ENCODE data around the gene GAGE12F.
"Not testable (repeated sequence)": the region's sequence is repeated elsewhere in the genome, so short reads cannot be mapped to it uniquely, and the experiment has no call there.

The GAGE12F gene

GRCh38 chrX:49560542-49560941, at the start of gene GAGE12F:
Gene GAGE12F (plus strand): TSS chrX:49560842. CDS start chrX:49561997, 1,155 bp downstream.
- not testable (repeated sequence) for H3K27ac ChIP-seq (ENCODE audit: low read length); H3K36me3 ChIP-seq (ENCODE audit: control insufficient read depth in 2 of 2, insufficient read depth in 2 of 2, low read length in 2 of 2); H3K9ac ChIP-seq (ENCODE audit: low read length in 2 of 2); H3K4me3 ChIP-seq (ENCODE audit: low read length in 2 of 2); H3K9me3 ChIP-seq (ENCODE audit: control insufficient read depth in 2 of 2, low read length in 2 of 2); H3K27me3 ChIP-seq (ENCODE audit: control insufficient read depth in 1 of 2, insufficient read depth in 2 of 2, low read length in 2 of 2); H3K4me1 ChIP-seq (ENCODE audit: control insufficient read depth, insufficient read depth, low read length)

DNA sequence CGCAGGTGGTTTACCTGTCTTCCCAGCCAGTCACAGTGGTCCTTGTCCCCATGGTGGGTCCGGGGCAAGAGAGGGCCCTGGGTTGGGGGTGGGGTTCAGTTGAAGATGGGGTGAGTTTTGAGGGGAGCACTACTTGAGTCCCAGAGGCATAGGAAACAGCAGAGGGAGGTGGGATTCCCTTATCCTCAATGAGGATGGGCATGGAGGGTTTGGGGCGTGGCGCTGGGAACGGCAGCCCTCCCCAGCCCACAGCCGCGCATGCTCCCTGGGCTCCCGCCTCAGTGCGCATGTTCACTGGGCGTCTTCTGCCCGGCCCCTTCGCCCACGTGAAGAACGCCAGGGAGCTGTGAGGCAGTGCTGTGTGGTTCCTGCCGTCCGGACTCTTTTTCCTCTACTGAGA, 28.8 kb upstream of the GAGE12F start, which contains the start of gene GAGE12C:
Gene GAGE12C (plus strand): TSS at position 301 of the 400 bp plus-strand sequence. CDS start 1,155 bp downstream, outside the sequence.
- not testable (repeated sequence) for H3K4me1 ChIP-seq (ENCODE audit: control insufficient read depth, insufficient read depth, low read length); H3K9me3 ChIP-seq (ENCODE audit: control insufficient read depth in 2 of 2, low read length in 2 of 2); H3K27me3 ChIP-seq (ENCODE audit: control insufficient read depth in 1 of 2, insufficient read depth in 2 of 2, low read length in 2 of 2); H3K27ac ChIP-seq (ENCODE audit: low read length); H3K9ac ChIP-seq (ENCODE audit: low read length in 2 of 2); H3K4me3 ChIP-seq (ENCODE audit: low read length in 2 of 2); H3K36me3 ChIP-seq (ENCODE audit: control insufficient read depth in 2 of 2, insufficient read depth in 2 of 2, low read length in 2 of 2)

- not testable (repeated sequence) for H3K9ac ChIP-seq (ENCODE audit: low read length in 2 of 2)
Measured at GRCh38 chrX:49541433-49541832, 19.2 kb upstream of the GAGE12F start, which contains the start of gene GAGE12D. Gene GAGE12D (plus strand): TSS chrX:49541733. CDS start chrX:49542888, 1,155 bp downstream.

GRCh38 chrX:49550989-49551388, 9.7 kb upstream of the GAGE12F start, which contains the start of gene GAGE12E:
Gene GAGE12E (plus strand): TSS chrX:49551289. CDS start chrX:49552444, 1,155 bp downstream.
- H3K27ac ChIP-seq (ENCODE audit: low read length); H3K9me3 ChIP-seq (ENCODE audit: control insufficient read depth in 2 of 2, low read length in 2 of 2); H3K27me3 ChIP-seq (ENCODE audit: control insufficient read depth in 1 of 2, insufficient read depth in 2 of 2, low read length in 2 of 2); H3K4me1 ChIP-seq (ENCODE audit: control insufficient read depth, insufficient read depth, low read length); H3K9ac ChIP-seq (ENCODE audit: low read length in 2 of 2); H3K4me3 ChIP-seq (ENCODE audit: low read length in 2 of 2); H3K36me3 ChIP-seq (ENCODE audit: control insufficient read depth in 2 of 2, insufficient read depth in 2 of 2, low read length in 2 of 2): not testable (repeated sequence)

More at GRCh38 chrX:49541433-49541832, 19.2 kb upstream of the GAGE12F start, which contains the start of gene GAGE12D:
- not testable (repeated sequence) for H3K27ac ChIP-seq (ENCODE audit: low read length); H3K27me3 ChIP-seq (ENCODE audit: control insufficient read depth in 1 of 2, insufficient read depth in 2 of 2, low read length in 2 of 2); H3K4me1 ChIP-seq (ENCODE audit: control insufficient read depth, insufficient read depth, low read length); H3K9me3 ChIP-seq (ENCODE audit: control insufficient read depth in 2 of 2, low read length in 2 of 2); H3K4me3 ChIP-seq (ENCODE audit: low read length in 2 of 2); H3K36me3 ChIP-seq (ENCODE audit: control insufficient read depth in 2 of 2, insufficient read depth in 2 of 2, low read length in 2 of 2)

DNA sequence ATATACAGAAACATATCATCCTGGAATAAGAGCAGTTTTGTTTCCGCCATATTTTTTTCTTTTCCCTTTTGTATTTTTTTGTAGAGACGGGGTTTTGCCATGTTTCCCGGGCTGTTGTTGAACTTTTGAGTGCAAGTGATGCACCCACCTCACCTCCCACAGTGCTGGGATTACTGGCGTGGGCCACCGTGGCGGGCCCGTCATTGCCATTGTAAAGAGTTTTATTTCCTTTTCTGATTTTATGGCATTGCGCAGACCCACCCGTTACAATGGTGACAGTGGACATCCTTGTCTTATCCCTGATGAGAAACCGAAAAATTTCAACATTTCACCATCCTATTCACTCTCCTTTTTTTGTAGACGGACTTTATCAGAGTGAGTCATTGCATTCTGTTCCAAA, 8.1 kb downstream of the GAGE12F start:
- not testable (repeated sequence) for H3K4me1 ChIP-seq (ENCODE audit: control insufficient read depth, insufficient read depth, low read length); H3K36me3 ChIP-seq (ENCODE audit: control insufficient read depth in 2 of 2, insufficient read depth in 2 of 2, low read length in 2 of 2); H3K4me3 ChIP-seq (ENCODE audit: low read length in 2 of 2); H3K27ac ChIP-seq (ENCODE audit: low read length); H3K27me3 ChIP-seq (ENCODE audit: control insufficient read depth in 1 of 2, insufficient read depth in 2 of 2, low read length in 2 of 2); H3K9me3 ChIP-seq (ENCODE audit: control insufficient read depth in 2 of 2, low read length in 2 of 2); H3K9ac ChIP-seq (ENCODE audit: low read length in 2 of 2)

DNA sequence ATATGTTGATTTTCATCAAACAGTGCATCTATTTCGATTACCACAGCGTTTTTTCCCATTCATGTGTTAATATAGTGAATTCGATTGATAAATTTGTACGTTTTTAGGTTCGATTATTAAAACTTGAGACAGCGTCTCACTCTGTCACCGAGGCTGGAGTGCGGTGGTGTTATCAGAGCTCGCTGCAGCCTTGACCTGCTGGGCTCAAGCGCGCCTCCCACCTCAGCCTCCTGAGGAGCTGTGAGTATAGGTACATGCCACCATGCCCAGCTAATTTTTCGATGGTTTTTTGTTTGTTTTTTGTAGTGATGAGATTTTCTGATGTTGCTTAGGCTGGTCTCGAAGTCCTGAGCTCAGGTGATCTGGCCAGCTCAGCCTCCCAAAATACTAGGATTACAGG, 8.5 kb downstream of the GAGE12F start:
- H3K9ac ChIP-seq (ENCODE audit: low read length in 2 of 2); H3K27ac ChIP-seq (ENCODE audit: low read length); H3K9me3 ChIP-seq (ENCODE audit: control insufficient read depth in 2 of 2, low read length in 2 of 2); H3K36me3 ChIP-seq (ENCODE audit: control insufficient read depth in 2 of 2, insufficient read depth in 2 of 2, low read length in 2 of 2); H3K4me1 ChIP-seq (ENCODE audit: control insufficient read depth, insufficient read depth, low read length); H3K27me3 ChIP-seq (ENCODE audit: control insufficient read depth in 1 of 2, insufficient read depth in 2 of 2, low read length in 2 of 2); H3K4me3 ChIP-seq (ENCODE audit: low read length in 2 of 2): not testable (repeated sequence)

GRCh38 chrX:49570100-49570499, 9.5 kb downstream of the GAGE12F start, which contains the start of gene GAGE12G:
Gene GAGE12G (plus strand): TSS chrX:49570400. CDS start chrX:49571555, 1,155 bp downstream.
- not testable (repeated sequence) for H3K9ac ChIP-seq (ENCODE audit: low read length in 2 of 2); H3K9me3 ChIP-seq (ENCODE audit: control insufficient read depth in 2 of 2, low read length in 2 of 2); H3K27me3 ChIP-seq (ENCODE audit: control insufficient read depth in 1 of 2, insufficient read depth in 2 of 2, low read length in 2 of 2); H3K36me3 ChIP-seq (ENCODE audit: control insufficient read depth in 2 of 2, insufficient read depth in 2 of 2, low read length in 2 of 2); H3K27ac ChIP-seq (ENCODE audit: low read length); H3K4me3 ChIP-seq (ENCODE audit: low read length in 2 of 2); H3K4me1 ChIP-seq (ENCODE audit: control insufficient read depth, insufficient read depth, low read length)

GRCh38 chrX:49579649-49580048, 19.0 kb downstream of the GAGE12F start, which contains the start of gene GAGE12H:
Gene GAGE12H (plus strand): TSS chrX:49579949. CDS start chrX:49581104, 1,155 bp downstream.
- H3K27me3 ChIP-seq (ENCODE audit: control insufficient read depth in 1 of 2, insufficient read depth in 2 of 2, low read length in 2 of 2); H3K36me3 ChIP-seq (ENCODE audit: control insufficient read depth in 2 of 2, insufficient read depth in 2 of 2, low read length in 2 of 2); H3K27ac ChIP-seq (ENCODE audit: low read length); H3K4me1 ChIP-seq (ENCODE audit: control insufficient read depth, insufficient read depth, low read length); H3K4me3 ChIP-seq (ENCODE audit: low read length in 2 of 2); H3K9me3 ChIP-seq (ENCODE audit: control insufficient read depth in 2 of 2, low read length in 2 of 2); H3K9ac ChIP-seq (ENCODE audit: low read length in 2 of 2): not testable (repeated sequence)

GRCh38 chrX:49589196-49589595, 28.6 kb downstream of the GAGE12F start, which contains the start of gene GAGE2A:
Gene GAGE2A (plus strand): TSS chrX:49589496. CDS start chrX:49590651, 1,155 bp downstream.
- H3K9me3 ChIP-seq (ENCODE audit: control insufficient read depth in 2 of 2, low read length in 2 of 2); H3K36me3 ChIP-seq (ENCODE audit: control insufficient read depth in 2 of 2, insufficient read depth in 2 of 2, low read length in 2 of 2); H3K9ac ChIP-seq (ENCODE audit: low read length in 2 of 2); H3K27me3 ChIP-seq (ENCODE audit: control insufficient read depth in 1 of 2, insufficient read depth in 2 of 2, low read length in 2 of 2); H3K4me3 ChIP-seq (ENCODE audit: low read length in 2 of 2); H3K4me1 ChIP-seq (ENCODE audit: control insufficient read depth, insufficient read depth, low read length); H3K27ac ChIP-seq (ENCODE audit: low read length): not testable (repeated sequence)

GRCh38 chrX:49589769-49590478, 29.3 kb downstream of the GAGE12F start:
- H3K9me3 ChIP-seq (ENCODE audit: control insufficient read depth in 2 of 2, low read length in 2 of 2); H3K9ac ChIP-seq (ENCODE audit: low read length in 2 of 2); H3K36me3 ChIP-seq (ENCODE audit: control insufficient read depth in 2 of 2, insufficient read depth in 2 of 2, low read length in 2 of 2); H3K4me1 ChIP-seq (ENCODE audit: control insufficient read depth, insufficient read depth, low read length); H3K27me3 ChIP-seq (ENCODE audit: control insufficient read depth in 1 of 2, insufficient read depth in 2 of 2, low read length in 2 of 2); H3K27ac ChIP-seq (ENCODE audit: low read length); H3K4me3 ChIP-seq (ENCODE audit: low read length in 2 of 2): not testable (repeated sequence)

- not testable (repeated sequence) for H3K9me3 ChIP-seq (ENCODE audit: control insufficient read depth in 2 of 2, low read length in 2 of 2); H3K27ac ChIP-seq (ENCODE audit: low read length); H3K4me3 ChIP-seq (ENCODE audit: low read length in 2 of 2); H3K27me3 ChIP-seq (ENCODE audit: control insufficient read depth in 1 of 2, insufficient read depth in 2 of 2, low read length in 2 of 2); H3K36me3 ChIP-seq (ENCODE audit: control insufficient read depth in 2 of 2, insufficient read depth in 2 of 2, low read length in 2 of 2); H3K9ac ChIP-seq (ENCODE audit: low read length in 2 of 2); H3K4me1 ChIP-seq (ENCODE audit: control insufficient read depth, insufficient read depth, low read length)
Measured at GRCh38 chrX:49590488-49590887, 29.8 kb downstream of the GAGE12F start.

All from stomach smooth muscle (tissue), 2 donors.